NB4 (cell line): ENCODE data around the gene CBLB.

Experiments
- DNase-seq: peaks from one replicate; pipeline ENCODE4 v3.0.0; 2010; ENCODE audit warnings: low read depth
- H3K4me3 ChIP-seq: one replicate; pipeline ENCODE4 v1.5.1; 2011; ENCODE audit warnings: mild to moderate bottlenecking, low read depth, low read length, moderate library complexity
- CTCF ChIP-seq: IDR thresholded peaks from one replicate; pipeline ENCODE4 v1.5.1; 2012; ENCODE audit warnings: low read depth, low read length
- MAX ChIP-seq: IDR thresholded peaks from 2 replicates; pipeline ENCODE4 v1.6.1; 2011; ENCODE audit warnings: low read depth, low read length
- MYC ChIP-seq: IDR thresholded peaks from 2 replicates; pipeline ENCODE4 v1.6.1; 2011; ENCODE audit warnings: low read depth, low read length
- POLR2A ChIP-seq: IDR thresholded peaks from 2 replicates; pipeline ENCODE4 v1.6.1; 2011; ENCODE audit warnings: mild to moderate bottlenecking; ENCODE audit not compliant: insufficient read length; ENCODE audit errors: extremely low read depth

Gene CBLB

GRCh38 chr3:105704726-105705410 is 163.9 kb downstream of the CBLB start:
- DNase-seq = no peak
- H3K4me3 ChIP-seq = no peak overlapping the region
- TF ChIP-seq MAX (no peak), MYC (no peak), POLR2A (no peak), CTCF (no peak)

GRCh38 chr3:105700575-105700974 is 168.2 kb downstream of the CBLB start:
- H3K4me3 ChIP-seq = no peak overlapping the region
- TF ChIP-seq MAX (no peak), CTCF (no peak), POLR2A (no peak), MYC (no peak)
- DNase-seq = no peak

GRCh38 chr3:105691633-105692032 is 177.2 kb downstream of the CBLB start:
- TF ChIP-seq MYC (no peak), CTCF (no peak)
- DNase-seq = no peak
- no peak overlapping the region for H3K4me3 ChIP-seq

- no peak for TF ChIP-seq MYC
- TF ChIP-seq MAX = no peak
- no peak for TF ChIP-seq POLR2A
- TF ChIP-seq CTCF = no peak
- no peak for DNase-seq
- H3K4me3 ChIP-seq = no peak overlapping the region
Measured at GRCh38 chr3:105691053-105691452, 177.8 kb downstream of the CBLB start.

GRCh38 chr3:105688821-105689220 is 180.0 kb downstream of the CBLB start:
- no peak for DNase-seq
- H3K4me3 ChIP-seq = no peak overlapping the region
- no peak for TF ChIP-seq CTCF
- TF ChIP-seq POLR2A = no peak
- no peak for TF ChIP-seq MAX
- TF ChIP-seq MYC = no peak
